GM12891 (cell line): ENCODE measurements around the gene SNX4.
A peak's percentile ranks its signal among the peaks of the same experiment; 100 is the strongest.
"Not testable (repeated sequence)": the region's sequence is repeated elsewhere in the genome, so short reads cannot be mapped to it uniquely, and the experiment has no call there.

Source experiments
- DNase-seq: peaks from one replicate; pipeline ENCODE4 v3.0.0; 2011; ENCODE audit warnings: low spot score; ENCODE audit not compliant: insufficient read length
- FAIRE-seq: peaks from 2 replicates; lab custom pipeline; 2011; peaks lifted over from hg19 to GRCh38; lab: Jason Lieb, UNC
- PAX5 ChIP-seq: IDR thresholded peaks from 2 replicates; pipeline ENCODE4 v1.6.1; 2011; ENCODE audit warnings: low read length, moderate library complexity, mild to moderate bottlenecking; ENCODE audit not compliant: insufficient read depth, severe bottlenecking
- POLR2A ChIP-seq: IDR thresholded peaks from 2 replicates; pipeline ENCODE4 v1.6.1; 2011; ENCODE audit warnings: low read depth, low read length, control low read depth
- POLR2AphosphoS5 ChIP-seq: IDR thresholded peaks from 2 replicates; pipeline ENCODE4 v1.6.1; 2011; ENCODE audit warnings: low read depth, low read length, control low read depth
- POU2F2 ChIP-seq: IDR thresholded peaks from 2 replicates; pipeline ENCODE4 v1.6.1; 2011; ENCODE audit warnings: low read depth, mild to moderate bottlenecking, control low read depth, low read length, moderate library complexity
- SPI1 ChIP-seq: IDR thresholded peaks from 2 replicates; pipeline ENCODE4 v1.6.1; 2011; ENCODE audit warnings: low read depth, low read length, control low read depth
- TAF1 ChIP-seq: IDR thresholded peaks from 2 replicates; pipeline ENCODE4 v1.6.1; 2011; ENCODE audit warnings: low read depth, low read length, control low read depth

The SNX4 gene

DNA sequence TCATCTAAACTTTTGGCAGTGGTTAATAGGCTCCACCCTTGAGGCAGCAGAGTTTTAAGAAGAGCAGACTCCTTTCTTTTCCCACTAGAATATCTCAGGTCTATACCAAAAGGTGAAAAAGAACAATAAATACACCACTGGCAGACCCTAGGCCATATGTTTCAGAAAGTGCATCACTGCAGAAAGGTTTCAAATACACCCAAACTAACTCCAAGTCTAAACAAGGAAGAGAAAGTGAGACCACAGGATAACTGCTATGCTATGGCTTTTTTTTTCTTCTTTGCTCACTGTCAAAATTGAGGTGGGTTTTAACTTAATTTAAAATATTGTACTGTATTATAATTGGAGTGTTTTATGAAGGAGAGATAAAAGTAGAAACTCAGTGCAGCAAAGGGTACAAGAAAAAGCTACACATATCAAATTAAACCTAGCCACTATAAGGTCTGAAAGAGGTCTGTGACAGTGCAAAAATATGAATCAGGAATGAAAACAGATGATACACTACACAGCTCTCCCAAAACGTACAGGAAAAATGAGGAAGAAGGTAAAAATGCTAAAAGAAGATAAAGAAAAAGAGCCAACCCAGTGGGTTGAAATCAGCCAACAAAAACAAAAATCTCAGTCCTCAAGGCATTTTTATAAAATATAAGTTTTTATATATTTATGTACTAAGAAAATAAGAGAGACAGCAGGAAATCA lies 8.4 kb downstream of the SNX4 start:
- DNase-seq: no peak
- FAIRE-seq: no peak
- TF ChIP-seq TAF1: no peak
- TF ChIP-seq SPI1: peak; percentile 56; the same call in 1 of the 2 replicates

DNA sequence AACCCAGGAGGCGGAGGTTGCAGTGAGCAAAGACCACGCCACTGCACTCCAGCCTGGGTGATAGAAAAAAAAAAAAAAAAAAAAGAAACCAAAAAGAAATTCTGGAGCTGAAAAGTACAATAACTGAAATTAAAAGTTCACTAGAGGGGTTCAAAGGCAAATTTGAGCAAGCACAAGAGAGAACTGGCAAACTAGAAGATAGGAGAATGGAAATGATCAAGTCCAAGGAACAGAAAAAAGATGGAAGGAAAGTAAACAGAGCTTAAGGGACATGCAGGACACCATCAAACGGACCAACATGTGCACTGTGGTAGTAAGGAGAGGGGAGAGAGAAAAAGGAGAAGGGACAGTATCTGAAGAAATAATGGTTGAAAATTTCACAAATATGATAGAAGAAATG lies 12.9 kb downstream of the SNX4 start:
- TF ChIP-seq TAF1 (no peak), SPI1 (no peak), PAX5 (no peak), POLR2AphosphoS5 (no peak), POU2F2 (no peak), POLR2A (no peak)
- DNase-seq (no peak), FAIRE-seq (no peak)

DNA sequence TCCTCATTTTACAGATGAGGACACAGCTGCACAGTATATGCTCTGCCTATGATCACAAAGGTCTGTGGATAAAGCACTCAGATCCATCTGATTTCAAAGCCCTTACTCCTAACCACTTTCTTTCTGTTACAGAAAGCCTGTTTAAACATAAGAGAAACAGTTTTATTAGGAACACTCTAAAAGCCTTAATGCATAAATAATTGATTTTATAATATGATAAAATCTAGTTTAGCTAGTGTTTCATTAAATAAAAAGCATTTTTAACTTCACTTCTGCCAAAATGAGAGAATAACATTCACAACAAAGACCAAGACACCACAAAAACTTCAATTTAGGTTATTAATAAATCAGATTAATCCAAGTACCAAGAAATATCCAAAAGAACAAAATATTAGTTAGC lies 21.4 kb downstream of the SNX4 start:
- no peak for DNase-seq
- TF ChIP-seq POU2F2 (no peak), POLR2AphosphoS5 (no peak), POLR2A (no peak), TAF1 (no peak), PAX5 (no peak)
- no peak for FAIRE-seq

DNA sequence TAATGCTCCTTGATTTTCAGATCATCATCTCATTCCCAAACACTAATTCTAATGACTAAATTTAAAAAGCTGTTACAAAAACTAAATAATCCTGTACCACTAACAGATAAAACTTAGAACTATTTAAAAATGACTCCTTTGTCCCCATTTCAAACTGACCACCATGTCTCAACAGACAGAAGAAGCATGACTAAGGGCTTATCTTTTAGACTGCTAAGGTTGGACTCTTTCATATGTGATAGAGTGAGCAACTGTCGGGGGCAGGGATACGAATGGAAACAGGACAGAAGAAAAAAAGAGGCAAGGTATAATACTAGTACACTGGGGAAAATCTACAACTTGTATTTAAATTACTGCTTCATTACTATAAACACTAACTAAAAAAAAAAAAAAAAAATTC lies 23.3 kb downstream of the SNX4 start:
- FAIRE-seq (no peak), DNase-seq (no peak)
- TF ChIP-seq PAX5 (no peak), TAF1 (no peak), POLR2AphosphoS5 (no peak), SPI1 (no peak), POU2F2 (no peak), POLR2A (no peak)

DNA sequence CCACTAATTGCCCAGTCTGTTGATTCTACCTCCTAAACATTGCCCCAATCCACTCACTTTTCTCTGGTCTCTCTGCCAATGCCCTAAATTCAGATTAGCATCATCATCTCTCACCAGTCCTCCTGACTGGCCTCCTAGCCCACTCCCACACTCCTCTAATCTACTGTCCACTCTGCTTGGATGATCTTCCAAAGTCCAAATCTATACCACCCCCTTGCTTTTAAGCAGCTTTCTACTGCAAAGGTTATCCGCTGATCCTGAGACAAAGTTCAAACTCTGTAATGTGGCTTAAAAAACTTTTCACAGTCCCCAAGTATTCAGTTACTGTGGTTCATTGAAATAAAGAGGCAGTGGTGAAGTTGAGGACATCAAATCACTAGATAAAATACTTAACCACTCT lies 37.6 kb downstream of the SNX4 start:
- DNase-seq (no peak), FAIRE-seq (no peak)
- TF ChIP-seq TAF1: no peak

DNA sequence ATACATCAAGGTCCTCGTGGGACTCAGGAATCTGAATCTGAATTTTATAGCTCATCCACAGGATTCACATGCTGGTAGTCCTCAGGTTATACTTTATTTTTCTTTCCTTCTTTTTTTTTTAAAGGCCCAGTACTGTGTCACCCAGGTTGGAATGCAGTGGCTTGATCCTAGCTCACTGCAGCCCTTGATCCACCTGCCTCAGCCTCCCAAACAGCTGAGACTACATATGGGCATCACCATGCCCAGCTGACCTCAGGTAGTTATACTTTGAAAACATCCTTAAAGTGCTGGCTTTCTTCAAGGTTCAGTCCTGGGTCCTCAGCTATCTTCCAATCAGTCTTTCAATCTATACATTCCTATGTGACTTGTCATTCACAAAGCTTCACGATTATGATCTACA lies 38.2 kb downstream of the SNX4 start:
- FAIRE-seq: no peak
- no peak for TF ChIP-seq SPI1
- no peak for TF ChIP-seq PAX5
- no peak for TF ChIP-seq POLR2AphosphoS5
- TF ChIP-seq POU2F2: no peak
- TF ChIP-seq TAF1: no peak
- TF ChIP-seq POLR2A: no peak
- DNase-seq: no peak

DNA sequence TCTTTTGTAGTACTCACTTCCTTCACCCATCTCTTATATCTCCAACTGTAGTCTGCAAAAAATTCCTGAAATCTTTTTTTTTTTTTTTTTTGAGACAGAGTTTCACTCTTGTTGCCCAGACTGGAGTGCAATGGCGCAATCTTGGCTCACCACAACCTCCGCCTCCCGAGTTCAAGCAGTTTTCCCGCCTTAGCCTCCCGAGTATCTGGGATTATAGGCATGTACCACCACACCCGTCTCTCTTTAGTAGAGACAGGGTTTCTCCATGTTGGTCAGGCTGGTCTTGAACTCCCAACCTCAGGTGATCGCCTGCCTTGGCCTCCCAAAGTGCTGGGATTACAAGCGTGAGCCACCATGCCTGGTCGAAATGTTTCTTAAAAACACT lies 38.6 kb downstream of the SNX4 start:
- not testable (repeated sequence) for DNase-seq, FAIRE-seq

DNA sequence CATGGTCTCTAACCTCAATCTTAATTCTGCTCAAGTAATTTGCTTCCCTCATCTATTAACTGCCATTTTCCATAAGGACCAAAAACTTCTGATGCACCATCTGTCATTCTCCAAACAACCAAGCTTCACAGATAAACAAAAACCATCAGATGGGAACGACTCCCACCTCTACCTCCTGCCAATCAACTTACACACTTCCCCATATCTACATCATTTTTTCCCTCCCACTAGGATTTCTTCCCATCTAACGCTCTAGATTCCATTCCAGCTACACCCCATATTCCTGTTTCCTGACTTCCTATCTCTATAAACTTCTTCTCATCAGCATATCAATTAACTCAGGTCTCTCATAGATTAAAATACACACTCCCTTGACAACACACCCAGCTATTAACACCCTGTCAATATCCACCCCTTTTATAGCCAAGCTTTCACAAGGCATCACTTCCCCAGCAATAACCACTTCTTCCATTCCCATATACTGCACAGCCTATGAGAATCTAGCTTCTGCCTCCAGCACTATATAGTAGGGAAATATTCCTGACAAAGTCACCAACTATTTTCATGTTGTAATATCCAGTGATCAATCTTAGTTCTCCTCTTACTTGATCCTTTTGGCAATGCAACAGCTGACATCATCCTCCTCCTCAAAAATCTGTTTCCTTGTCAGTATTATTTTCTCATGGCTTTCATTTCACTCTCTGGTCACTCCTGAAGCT lies 39.2 kb downstream of the SNX4 start:
- DNase-seq (no peak), FAIRE-seq (no peak)
- TF ChIP-seq PAX5: no peak
- TF ChIP-seq POU2F2: no peak
- no peak for TF ChIP-seq POLR2AphosphoS5
- no peak for TF ChIP-seq POLR2A
- TF ChIP-seq SPI1: no peak
- TF ChIP-seq TAF1: no peak

DNA sequence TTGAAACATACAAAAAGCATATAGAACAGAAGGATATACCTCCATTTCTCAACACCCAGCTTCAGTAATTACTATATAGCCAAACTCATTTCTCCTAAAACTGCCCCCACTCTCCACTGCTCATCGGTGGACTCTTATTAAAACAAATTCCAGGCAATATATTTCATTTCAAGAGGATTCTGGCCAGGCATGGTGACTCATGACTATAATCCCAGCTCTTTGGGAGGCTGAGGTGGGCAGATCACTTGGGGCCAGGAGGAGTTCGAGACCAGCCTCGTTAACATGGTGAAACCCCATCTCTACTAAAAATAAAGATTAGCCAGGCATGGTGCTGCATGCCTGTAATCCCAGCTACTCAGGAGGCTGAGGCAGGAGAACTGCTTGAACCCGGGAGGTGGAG lies 40.9 kb downstream of the SNX4 start:
- no peak for FAIRE-seq
- no peak for DNase-seq
- TF ChIP-seq TAF1 (no peak), POU2F2 (no peak), POLR2AphosphoS5 (no peak), SPI1 (no peak), POLR2A (no peak)

DNA sequence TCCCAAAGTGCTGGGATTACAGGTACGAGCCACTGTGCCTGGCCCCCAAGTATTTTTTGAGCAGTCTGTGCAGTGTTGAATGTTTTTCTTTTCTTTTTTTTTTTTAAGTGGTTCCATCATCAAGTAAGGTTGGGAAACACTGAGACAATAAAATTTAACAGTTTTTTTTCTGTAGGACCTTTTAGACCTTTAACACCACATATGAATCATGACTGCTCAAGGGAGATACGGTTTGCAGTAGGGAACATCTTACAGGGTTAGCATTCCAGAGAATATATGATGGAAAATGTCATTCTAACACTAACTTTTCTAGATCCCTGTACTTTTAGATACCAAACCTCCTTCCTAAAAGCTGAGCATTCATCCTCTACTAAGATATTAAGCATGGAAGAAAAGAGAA lies 41.7 kb downstream of the SNX4 start:
- no peak for DNase-seq
- TF ChIP-seq SPI1 (no peak), PAX5 (no peak), POLR2A (no peak), POLR2AphosphoS5 (no peak), TAF1 (no peak), POU2F2 (no peak)
- FAIRE-seq: peak; percentile 26

DNA sequence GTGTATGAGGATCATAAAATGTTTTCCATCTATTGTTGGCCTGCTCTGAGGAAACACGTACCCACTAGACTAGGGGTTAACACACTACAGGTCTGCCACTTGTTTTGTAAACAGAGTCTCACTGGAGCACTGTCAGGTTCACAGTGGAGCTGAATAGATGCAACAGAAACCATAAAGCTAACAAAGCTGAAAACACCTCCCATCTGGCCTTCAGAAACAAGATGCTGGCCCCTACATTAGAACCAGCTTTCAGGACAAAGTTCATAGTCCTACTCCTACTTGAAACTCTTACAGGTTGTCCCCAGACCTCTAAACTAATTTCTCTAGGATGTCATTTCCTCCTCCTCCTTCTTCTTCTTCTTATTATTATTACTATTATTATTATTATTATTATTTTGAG lies 42.3 kb downstream of the SNX4 start:
- DNase-seq: no peak
- TF ChIP-seq POU2F2 (no peak), TAF1 (no peak)
- no peak for FAIRE-seq
